Measurements from ENCODE around the gene TRIOBP. TPM values are rescaled to one million over a fixed set of nuclear protein-coding genes. Genes with fewer than 3 reads are reported as not detected.

The TRIOBP gene
- total RNA-seq, 1 experiment from 2014 or later = 28.7 TPM

DNA sequence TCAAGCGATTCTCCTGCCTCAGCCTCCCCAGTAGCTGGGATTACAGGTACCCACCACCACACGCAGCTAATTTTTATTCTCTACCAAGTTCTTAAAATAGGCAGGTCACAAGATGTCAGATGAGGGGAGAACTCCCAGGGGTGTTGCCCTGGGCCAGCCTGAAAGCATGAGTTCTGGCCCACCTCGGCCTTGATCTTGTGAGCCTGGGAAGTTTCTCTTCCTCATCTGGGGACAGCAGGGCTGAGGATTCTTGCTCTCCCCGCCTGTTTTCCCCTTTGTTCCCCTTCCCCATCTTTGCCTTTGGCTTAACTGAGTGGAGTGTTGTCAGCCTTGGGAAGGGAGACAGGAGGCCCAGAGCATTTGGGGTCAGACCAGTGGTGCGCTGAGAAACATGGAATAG lies 34.8 kb upstream of the TRIOBP start:
- CTCF ChIA-PET = interaction anchor here (0.9 to 1.3 kb wide), 4 partner anchors 13 to 50 kb away, joined by 3 to 4 read pairs (median 4); partner anchors contain the start of gene LGALS1
- DNase-seq (ENCODE audit: low spot score) = no peak
- TF ChIP-seq, protein P1, sequence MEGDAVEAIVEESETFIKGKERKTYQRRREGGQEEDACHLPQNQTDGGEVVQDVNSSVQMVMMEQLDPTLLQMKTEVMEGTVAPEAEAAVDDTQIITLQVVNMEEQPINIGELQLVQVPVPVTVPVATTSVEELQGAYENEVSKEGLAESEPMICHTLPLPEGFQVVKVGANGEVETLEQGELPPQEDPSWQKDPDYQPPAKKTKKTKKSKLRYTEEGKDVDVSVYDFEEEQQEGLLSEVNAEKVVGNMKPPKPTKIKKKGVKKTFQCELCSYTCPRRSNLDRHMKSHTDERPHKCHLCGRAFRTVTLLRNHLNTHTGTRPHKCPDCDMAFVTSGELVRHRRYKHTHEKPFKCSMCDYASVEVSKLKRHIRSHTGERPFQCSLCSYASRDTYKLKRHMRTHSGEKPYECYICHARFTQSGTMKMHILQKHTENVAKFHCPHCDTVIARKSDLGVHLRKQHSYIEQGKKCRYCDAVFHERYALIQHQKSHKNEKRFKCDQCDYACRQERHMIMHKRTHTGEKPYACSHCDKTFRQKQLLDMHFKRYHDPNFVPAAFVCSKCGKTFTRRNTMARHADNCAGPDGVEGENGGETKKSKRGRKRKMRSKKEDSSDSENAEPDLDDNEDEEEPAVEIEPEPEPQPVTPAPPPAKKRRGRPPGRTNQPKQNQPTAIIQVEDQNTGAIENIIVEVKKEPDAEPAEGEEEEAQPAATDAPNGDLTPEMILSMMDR (conservative IDR thresholded peaks at IDR 0.05; ENCODE audit: low read depth, low read length) = no peak
- no peak for TF ChIP-seq EZH2 (IDR thresholded peaks at IDR 0.05; ENCODE audit: borderline replicate concordance, low read depth, low read length, poor library complexity, severe bottlenecking)
- peaks cover 16% of the 10 kb centered on the region for H3K36me3 ChIP-seq (ENCODE audit: insufficient read depth, low read length, poor library complexity, severe bottlenecking)
- H3K4me1 ChIP-seq (ENCODE audit: insufficient read depth, low read length, poor library complexity, severe bottlenecking) = peaks cover 21% of the 10 kb centered on the region
- POLR2A ChIA-PET (ENCODE audit: low non-redundant PET) = no interaction called here
- H3K4me3 ChIP-seq (ENCODE audit: low read depth, low read length, poor library complexity, severe bottlenecking) = no peak overlapping the region
- no peaks in the 10 kb centered on the region for H3K27me3 ChIP-seq (replicated peaks; ENCODE audit: insufficient read depth, low read depth, low read length, poor library complexity)
- intact Hi-C loops (cut with micrococcal nuclease; ENCODE audit: unreplicated experiment) = no loop called here
- no TSS peak for BruUV-seq (replicated peaks)
- no peak overlapping the region for H3K27ac ChIP-seq (ENCODE audit: low read depth, low read length, poor library complexity, severe bottlenecking)
- no peaks in the 10 kb centered on the region for H3K9me3 ChIP-seq (ENCODE audit: low read depth, low read length, poor library complexity, severe bottlenecking)

DNA sequence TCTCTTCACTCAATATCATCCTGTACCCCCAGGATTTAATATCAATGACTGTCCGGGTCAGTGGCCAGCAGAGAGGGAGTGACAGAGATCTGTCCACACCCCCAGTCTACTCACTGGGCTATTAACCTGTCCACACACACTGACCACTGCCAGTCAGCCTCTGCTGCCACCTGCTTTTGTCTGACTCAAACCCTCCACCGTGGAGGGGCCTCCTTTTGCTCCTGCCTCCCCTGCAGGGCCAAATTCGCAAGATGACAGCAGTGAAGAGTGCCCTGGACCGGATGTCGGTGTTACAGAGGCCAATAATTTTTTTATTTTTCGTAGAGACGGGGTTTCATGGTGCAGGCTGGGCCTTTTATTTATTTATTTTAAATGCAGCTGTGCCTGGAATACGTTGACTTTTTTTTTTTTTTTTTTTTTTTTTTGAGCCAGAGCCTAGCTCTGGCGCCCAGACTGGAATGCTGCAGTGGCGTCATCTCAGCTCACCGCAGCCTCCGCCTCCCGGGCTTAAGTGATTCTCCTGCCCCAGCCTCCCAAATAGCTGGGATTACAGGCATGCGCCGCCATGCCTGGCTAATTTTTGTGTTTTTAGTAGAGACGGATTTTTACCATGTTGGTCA lies 33.2 kb upstream of the TRIOBP start:
- DNase-seq (ENCODE audit: low spot score) = no peak
- Histone ChIP-seq H3K27ac (ENCODE audit: low read depth, low read length, poor library complexity, severe bottlenecking) (peak overlapping the region; percentile 5), H3K4me3 (ENCODE audit: low read depth, low read length, poor library complexity, severe bottlenecking) (no peak overlapping the region), H3K9me3 (ENCODE audit: low read depth, low read length, poor library complexity, severe bottlenecking) (no peaks in the 10 kb centered on the region), H3K27me3 (replicated peaks; ENCODE audit: insufficient read depth, low read depth, low read length, poor library complexity) (no peaks in the 10 kb centered on the region), H3K4me1 (ENCODE audit: insufficient read depth, low read length, poor library complexity, severe bottlenecking) (peaks cover 21% of the 10 kb centered on the region), H3K36me3 (ENCODE audit: insufficient read depth, low read length, poor library complexity, severe bottlenecking) (peaks cover 16% of the 10 kb centered on the region)
- CTCF ChIA-PET = no interaction called here
- intact Hi-C loops (cut with micrococcal nuclease; ENCODE audit: unreplicated experiment) = no loop called here
- POLR2A ChIA-PET (ENCODE audit: low non-redundant PET) = no interaction called here
- TF ChIP-seq, protein P1 (conservative IDR thresholded peaks at IDR 0.05; ENCODE audit: low read depth, low read length) = no peak
- no peak for TF ChIP-seq EZH2 (IDR thresholded peaks at IDR 0.05; ENCODE audit: borderline replicate concordance, low read depth, low read length, poor library complexity, severe bottlenecking)
- no TSS peak for BruUV-seq (replicated peaks)

DNA sequence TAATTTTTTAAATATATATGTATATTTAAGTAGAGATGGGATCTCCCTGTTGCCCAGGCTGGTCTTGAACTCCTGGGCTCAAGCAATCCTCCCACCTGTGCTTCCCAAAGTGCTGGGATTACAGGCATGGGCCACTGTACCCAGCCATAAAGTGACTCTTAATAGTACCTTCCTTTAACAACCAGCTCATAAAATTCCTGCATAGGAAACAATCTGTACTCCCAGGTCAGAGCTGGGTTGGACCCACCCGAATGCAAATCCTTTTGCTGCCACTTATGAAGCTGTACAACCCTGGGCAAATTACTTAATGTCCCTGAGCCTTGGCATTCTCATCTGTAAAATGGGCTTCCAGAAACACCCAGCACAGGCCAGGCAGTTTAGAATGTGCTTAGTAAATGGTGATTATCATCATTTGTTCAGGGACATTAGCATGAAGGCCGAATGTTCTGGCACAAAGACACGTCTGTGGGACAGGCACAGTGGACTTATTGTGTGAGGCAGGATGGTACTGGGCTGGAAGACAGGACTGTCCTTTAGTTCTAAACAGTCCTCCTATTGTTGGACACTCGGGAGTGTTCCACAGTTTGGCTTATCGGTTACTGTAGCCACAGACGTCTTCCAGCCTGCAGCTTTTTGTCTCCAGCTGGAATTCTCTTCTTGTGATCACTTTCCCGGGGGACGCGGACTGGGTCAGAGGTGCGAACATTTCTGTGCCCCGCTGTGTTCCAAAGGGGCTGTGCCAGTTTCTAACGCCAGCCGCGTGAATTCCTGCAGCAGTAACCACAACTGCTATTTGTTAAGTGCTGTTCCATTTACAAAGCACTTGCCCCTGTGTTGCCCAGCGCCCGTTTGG lies 32.4 kb upstream of the TRIOBP start:
- ChIA-PET POLR2A (ENCODE audit: low non-redundant PET) (no interaction called here), CTCF (no interaction called here)
- H3K9me3 ChIP-seq (ENCODE audit: low read depth, low read length, poor library complexity, severe bottlenecking) = no peaks in the 10 kb centered on the region
- H3K4me3 ChIP-seq (ENCODE audit: low read depth, low read length, poor library complexity, severe bottlenecking) = no peak overlapping the region
- TF ChIP-seq EZH2 (IDR thresholded peaks at IDR 0.05; ENCODE audit: borderline replicate concordance, low read depth, low read length, poor library complexity, severe bottlenecking) = no peak
- TF ChIP-seq, protein P1 (conservative IDR thresholded peaks at IDR 0.05; ENCODE audit: low read depth, low read length) = no peak
- DNase-seq (ENCODE audit: low spot score) = no peak
- no peaks in the 10 kb centered on the region for H3K27me3 ChIP-seq (replicated peaks; ENCODE audit: insufficient read depth, low read depth, low read length, poor library complexity)
- H3K36me3 ChIP-seq (ENCODE audit: insufficient read depth, low read length, poor library complexity, severe bottlenecking) = peaks cover 16% of the 10 kb centered on the region
- no peak overlapping the region for H3K27ac ChIP-seq (ENCODE audit: low read depth, low read length, poor library complexity, severe bottlenecking)
- no TSS peak for BruUV-seq (replicated peaks)
- H3K4me1 ChIP-seq (ENCODE audit: insufficient read depth, low read length, poor library complexity, severe bottlenecking) = peaks cover 21% of the 10 kb centered on the region
- intact Hi-C loops (cut with micrococcal nuclease; ENCODE audit: unreplicated experiment) = no loop called here
